GM11168 (cell line): ENCODE results near the gene PTMA.

Experiments used
- in situ Hi-C: fragments of 300-500 bp; cut with MboI; formaldehyde crosslinking; loops from one replicate; pipeline ENCODE4 v1.12.0; 2022; ENCODE audit warnings: low sequenced_read_pairs; ENCODE audit not compliant: unreplicated experiment

PTMA gene

GRCh38 chr2:231674587-231675338, 33.6 kb upstream of the PTMA start:
- in situ Hi-C loops: loop anchor here (5.0 to 10.0 kb wide), 2 partner anchors 38 to 60 kb away; no protein-coding TSS in a partner anchor

GRCh38 chr2:231676243-231676642, 32.1 kb upstream of the PTMA start:
- in situ Hi-C loops: loop anchor here (5.0 to 10.0 kb wide), 2 partner anchors 36 to 61 kb away; no protein-coding TSS in a partner anchor

DNA sequence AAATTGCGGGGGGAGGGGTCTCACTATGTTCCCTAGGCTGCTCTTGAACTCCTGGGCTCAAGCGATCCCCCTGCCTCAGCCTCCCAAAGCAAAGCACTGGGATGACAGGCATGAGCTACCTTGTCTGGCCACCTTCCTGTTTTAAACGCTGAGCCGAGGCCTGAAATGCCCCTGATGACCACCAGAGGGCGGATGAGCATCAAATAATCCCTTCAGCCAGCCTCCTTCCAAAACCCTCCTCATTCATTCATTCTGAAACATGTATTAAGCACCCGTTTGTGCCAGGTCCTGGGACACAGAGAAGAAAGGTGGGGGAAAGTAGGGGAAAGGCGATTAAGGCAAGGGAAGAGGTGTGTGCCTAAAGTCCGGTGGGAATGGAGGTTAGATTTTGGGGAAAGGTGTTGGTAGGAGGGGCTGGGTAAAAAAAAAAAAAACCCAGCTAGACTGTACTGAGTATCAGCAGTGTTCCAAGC, 30.7 kb upstream of the PTMA start:
- in situ Hi-C loops: loop anchor here (5.0 to 10.0 kb wide), 2 partner anchors 35 to 63 kb away; no protein-coding TSS in a partner anchor

GRCh38 chr2:231679908-231680284, 28.4 kb upstream of the PTMA start:
- in situ Hi-C loops: loop anchor here (5.0 to 10.0 kb wide), 2 partner anchors 32 to 65 kb away; no protein-coding TSS in a partner anchor

DNA sequence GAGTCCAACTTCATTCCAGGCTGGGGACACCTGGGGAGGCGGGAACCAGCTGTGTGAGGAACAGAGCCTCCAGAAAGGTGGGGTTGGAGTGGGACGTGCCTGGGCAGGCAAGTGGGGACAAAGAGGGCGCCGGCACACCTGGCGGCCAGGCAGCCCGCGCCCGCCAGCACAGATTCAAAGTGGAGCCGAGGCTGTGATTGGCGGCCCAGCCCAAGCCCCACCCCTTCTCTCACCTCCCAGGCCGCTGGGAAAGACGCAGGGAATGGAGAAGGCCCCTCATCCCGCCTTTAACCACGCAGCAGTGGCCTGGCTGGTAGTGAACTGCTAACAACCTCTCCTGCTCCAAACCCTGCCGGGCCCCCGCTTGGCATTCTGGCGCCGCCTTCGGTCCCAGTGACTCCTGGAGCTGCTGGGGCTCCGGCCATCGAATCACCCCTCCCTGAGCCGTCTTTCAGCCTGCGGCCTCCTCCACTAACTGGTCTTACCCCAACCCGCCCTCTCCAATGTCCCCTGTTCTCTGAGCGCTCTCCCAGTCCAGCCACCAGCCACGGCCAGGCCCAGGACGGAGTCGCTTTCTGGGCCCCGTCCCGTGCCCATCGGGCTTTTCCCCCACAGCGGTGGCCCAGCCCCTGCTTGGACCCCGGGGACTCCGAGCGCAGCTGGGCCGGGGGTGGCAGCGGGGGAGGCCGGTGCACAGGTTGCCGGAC, 27.9 kb upstream of the PTMA start:
- in situ Hi-C loops: no loop called here

- in situ Hi-C loops: no loop called here
Measured at GRCh38 chr2:231680992-231681852, 27.1 kb upstream of the PTMA start.

- in situ Hi-C loops: no loop called here
Measured at GRCh38 chr2:231682603-231683291, 25.6 kb upstream of the PTMA start.

GRCh38 chr2:231683292-231684235, 24.8 kb upstream of the PTMA start:
- in situ Hi-C loops: no loop called here

- in situ Hi-C loops: no loop called here
Measured at GRCh38 chr2:231684314-231685223, 23.8 kb upstream of the PTMA start.

GRCh38 chr2:231685349-231686191, 22.8 kb upstream of the PTMA start:
- in situ Hi-C loops: no loop called here

- in situ Hi-C loops: no loop called here
Measured at GRCh38 chr2:231686192-231687100, 21.9 kb upstream of the PTMA start.

GRCh38 chr2:231687133-231687852, 21.0 kb upstream of the PTMA start:
- in situ Hi-C loops: no loop called here

DNA sequence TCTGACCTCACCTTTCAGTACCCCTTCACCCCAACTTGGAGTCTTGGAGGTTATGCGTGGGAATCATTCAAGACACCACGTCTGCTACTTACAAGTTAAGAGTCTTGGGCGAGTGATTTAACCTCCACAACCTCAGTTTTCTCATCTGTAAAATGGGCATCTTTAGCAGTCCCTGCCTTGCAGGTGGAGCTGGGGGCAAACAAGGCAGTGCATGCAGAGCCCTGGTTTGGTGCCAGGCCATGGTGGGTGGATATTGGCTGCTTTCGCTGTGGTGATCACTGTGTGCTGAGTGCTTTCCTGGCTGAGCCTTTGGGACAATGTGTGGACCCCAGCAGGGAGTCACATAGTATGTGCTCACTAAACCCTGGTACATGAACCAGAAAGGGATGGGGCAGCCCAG, 20.4 kb upstream of the PTMA start:
- in situ Hi-C loops: no loop called here

- in situ Hi-C loops: no loop called here
Measured at GRCh38 chr2:231688719-231689118, 19.6 kb upstream of the PTMA start.
